ENCODE data around the gene HSPA9.

HSPA9 gene

DNA sequence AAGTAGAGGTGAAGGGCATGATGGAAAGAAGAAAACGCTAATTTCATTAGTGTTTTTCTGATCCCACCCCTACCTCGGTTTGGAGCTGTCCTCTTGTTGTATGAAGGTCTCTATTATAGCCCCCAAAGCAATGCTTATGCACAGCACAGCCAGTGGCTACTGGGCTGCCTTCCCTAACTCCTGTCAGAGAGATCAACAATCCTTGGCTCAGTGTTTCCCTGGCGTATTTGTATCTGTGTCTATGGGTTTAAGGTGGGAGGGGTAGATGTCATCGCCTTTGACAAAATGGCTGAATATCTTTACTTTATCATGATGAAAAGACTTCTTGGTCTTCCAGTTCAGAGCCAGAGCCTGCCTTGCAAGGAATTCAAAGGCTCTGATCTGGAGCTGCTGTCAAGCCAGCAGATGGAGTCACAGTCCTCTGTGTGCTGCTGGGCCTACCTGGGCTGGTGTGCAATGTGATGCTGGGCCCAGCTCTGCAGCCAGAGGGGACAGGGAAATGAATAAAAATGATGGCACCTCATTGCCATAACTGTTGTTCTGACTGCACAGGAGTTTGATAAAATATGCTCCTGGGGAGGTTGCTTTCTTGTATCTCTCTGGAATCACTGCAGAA is 20.1 kb upstream of the HSPA9 start:
- no peak for DNase-seq (ENCODE audit: low spot score)

DNA sequence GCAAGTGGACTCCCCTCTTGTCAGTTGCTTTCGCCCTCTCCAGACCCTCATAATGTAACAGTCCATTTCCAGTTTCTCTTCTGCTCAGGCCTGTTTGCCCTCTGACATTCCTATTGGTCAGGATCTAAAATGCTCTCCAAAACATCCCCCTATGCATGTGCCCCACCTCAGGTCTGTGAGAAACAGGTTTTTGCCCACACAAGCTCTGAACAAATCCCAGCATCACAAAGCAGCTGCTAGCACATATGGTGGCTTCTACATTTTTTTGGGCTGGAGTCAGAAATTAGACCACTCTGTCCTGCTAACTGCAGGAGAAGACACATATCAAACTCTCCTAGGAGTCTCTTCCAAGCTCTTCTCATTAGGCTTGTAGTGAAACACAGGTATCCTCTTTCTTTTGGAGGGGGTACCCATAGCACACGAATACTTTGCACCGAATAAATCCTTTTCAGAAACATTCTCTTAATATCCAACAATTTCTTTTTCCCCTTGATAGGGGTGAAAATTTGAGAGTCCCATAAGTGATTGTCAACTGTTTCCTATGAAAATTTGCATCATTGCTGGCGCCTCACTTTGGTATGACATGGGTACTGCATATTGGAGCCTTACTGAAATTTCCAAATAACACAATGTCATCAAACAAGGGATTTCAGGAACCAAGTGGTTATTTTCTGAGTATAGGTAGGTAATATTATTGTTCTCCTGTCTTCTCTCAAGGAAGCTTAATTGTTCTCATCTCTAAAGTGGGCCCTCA is 19.3 kb upstream of the HSPA9 start:
- no peak for DNase-seq (ENCODE audit: low spot score)

DNA sequence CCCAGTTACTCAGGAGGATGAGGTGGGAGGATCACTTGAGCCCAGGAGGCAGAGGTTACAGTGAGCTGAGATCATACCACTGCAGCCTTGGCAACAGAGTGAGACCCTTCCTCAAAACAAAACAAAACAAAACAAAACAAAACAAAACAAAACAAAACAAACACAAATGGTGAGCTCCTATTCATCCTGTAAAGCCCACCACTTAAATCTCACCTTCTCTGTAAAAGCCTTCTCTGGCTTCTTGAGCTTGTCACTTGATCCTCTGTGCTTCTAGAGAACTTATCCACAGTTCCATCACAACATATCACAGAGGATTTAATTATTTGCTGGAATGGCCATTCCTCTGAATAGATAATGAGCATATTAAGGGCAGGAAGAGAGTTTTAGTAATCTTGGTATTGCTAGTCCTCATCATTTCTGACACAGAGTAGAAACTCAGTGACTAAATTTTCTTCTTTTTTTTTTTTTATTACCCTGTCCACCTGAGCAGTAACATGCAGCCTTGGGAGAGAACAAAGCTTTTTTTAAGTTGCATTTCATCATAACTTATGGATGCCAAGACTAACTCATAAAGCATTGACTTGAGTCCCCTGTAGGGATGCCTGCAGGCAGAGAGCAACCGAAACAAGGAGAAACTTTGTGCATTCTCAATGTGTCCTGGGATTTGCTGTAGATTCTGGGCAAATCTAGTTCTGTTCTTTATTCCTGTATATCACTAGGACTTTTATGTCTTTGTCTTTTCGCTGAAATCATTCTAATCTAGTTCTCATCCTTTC is 13.0 kb upstream of the HSPA9 start:
- no peak for DNase-seq (ENCODE audit: low spot score)

DNA sequence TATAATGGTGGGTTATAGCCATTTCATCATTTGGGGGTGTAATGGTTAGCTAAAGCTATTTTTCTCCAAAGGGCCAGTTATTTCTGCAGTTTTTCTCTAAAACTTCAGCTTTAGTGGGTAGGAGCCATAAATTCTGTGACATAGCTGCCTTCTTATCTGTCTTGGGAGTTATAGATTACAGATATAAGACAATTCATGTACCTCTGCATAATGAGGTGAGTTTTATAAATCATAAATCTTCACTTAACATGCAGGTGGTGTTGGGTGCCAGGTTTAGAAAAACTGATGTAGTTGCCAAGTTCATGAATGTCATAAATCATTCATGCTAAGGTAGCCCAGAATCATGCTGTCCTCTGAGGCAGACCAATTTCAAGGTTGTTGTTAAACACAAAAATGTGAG is 10.0 kb upstream of the HSPA9 start:
- no peak for DNase-seq (ENCODE audit: low spot score)

DNA sequence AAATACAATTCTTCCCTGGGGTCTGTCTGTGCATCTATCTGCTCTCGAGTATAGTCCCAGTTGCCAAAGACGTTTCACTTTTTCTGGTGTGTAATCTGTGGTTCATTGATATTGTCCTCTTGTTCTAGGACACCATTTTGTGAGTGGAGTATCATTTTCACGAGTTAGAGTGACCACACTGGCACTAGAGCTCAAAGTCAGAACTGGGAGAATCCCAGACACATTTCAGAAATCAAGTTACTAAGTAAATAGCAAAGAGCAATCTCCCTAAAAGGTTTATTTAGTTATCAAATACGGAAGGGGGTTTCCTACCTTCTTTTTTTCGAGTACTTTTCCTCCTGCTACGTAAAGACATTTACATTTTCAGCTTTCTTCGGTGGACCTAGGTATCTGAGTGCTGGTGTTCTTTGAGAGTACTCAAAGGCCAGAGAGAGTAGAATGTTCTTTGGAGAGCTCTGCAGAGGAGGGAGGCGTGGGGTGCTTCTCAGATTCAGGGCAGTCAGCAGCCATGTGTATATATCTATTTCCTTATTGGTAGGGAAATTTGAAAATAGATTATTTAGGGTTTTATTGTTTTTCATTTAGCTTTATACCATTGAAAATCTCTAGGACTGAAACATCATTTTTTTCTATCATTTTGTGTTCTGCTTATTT is 8.9 kb upstream of the HSPA9 start:
- no peak for DNase-seq (ENCODE audit: low spot score)

DNA sequence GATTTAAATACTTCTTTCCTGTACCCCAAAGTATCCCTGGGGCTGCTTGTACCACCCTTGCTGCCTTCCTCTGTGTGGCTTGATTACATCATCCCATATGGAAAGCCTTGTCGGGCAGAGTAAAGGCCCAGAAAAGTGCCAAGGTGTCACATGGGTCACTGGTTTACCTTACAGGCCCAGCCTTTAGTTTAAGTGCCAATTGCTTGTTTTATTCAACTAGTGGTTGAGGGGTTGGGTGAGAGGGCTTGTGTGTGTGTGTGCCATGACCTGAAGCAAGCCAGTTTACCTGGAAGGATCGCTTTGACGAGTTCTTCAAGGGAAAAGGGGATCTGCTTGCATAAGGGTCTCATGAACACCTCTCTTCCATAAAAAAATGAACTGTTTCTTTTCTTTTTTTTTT is 7.8 kb upstream of the HSPA9 start:
- DNase-seq (ENCODE audit: low spot score), result no peak

DNA sequence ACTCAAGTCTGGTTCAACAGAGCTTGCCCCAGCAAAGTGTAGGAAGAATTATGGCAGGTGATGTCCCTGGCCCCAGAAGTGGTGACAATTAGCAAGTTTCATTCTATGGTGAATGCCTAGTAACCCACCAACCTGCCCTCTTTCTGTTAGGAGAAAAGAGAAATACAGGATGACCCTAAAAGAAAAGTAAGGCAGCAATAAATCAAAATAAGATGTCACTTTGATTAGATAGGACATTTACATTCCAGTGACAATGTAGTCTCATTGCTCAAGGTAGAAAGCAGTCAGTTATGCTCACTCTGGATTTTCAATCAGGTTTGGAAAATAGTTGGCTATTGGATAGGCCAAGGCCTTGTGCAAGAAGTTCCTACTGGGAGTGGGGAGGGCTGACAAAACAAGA is 5.6 kb upstream of the HSPA9 start:
- DNase-seq (ENCODE audit: low spot score), result no peak

DNA sequence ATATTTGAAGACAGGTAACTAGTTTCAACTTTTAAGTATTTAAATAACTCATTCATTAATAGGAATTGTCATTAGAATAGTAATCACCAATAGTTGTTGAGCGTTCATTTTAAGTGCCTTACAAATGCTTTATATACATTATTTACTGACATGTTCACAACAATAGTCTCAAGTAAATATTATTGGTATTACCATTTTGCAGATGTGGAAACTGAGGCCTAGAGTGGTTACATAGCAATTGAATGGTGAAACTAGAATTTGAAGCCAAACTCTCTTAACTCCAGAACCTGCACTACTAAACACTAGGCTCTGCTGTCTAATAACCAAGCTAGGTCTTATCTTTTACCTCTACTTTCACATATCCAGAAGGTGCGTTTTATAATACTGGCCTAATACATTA is 4.8 kb upstream of the HSPA9 start:
- DNase-seq (ENCODE audit: low spot score), result no peak

DNA sequence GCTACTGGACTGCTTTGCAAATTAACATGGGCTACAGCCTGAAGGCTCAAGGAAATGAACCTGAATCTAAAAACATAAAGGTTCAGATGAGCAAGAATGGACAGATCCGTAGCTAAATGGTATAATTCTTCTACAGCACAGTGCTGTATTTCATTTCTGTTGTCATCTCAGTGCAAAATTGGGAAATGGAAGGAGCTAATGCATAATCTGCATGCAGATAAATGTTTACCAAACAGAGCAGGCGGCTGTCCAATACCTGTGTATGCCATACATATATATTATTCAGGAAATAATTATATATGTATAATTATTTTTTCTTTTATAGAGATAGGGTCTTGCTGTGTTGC is 4.3 kb upstream of the HSPA9 start:
- no peak for DNase-seq (ENCODE audit: low spot score)

DNA sequence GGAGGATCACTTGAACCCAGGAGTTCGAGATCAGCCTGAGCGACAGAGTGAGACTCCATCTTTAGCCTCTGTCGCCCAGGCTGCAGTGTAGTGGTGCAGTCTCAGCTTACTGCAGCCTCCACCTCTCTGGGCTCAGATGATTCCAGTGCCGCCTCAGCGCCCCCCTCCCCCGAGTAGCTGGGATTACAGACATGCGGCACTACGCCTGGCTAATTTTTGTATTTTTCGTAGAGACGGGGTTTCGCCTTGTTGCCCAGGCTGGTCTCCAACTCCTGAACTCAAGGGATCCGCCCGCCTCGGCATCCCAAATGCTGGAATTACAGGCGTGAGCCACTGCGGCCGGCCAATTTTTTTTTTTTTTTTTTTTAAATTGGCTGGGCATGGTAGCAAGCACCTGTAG is 2.3 kb upstream of the HSPA9 start:
- no peak for DNase-seq (ENCODE audit: low spot score)

DNA sequence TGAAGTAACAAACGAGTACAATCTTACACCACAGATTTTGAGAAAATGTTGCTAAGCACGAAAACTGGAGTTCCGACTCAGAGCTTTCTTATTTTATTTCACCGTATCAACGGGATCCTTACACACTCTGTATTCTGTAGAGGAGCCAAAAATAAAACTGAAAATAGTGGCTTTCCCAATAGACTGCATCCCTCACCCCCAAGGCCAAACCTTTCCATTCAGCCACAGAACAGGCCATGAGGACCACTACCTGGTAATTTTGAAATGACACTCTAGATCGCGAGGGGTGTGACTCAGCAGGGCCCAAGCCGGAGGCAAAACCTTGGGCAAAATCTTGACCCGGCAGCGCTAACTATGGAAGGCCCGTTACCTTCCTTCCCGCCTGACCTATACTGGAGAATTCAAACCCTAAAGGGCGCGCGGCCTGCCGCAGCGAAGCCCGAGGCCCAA is 432 bp downstream of the HSPA9 start:
- peak; percentile 60 for DNase-seq (ENCODE audit: low spot score)

DNA sequence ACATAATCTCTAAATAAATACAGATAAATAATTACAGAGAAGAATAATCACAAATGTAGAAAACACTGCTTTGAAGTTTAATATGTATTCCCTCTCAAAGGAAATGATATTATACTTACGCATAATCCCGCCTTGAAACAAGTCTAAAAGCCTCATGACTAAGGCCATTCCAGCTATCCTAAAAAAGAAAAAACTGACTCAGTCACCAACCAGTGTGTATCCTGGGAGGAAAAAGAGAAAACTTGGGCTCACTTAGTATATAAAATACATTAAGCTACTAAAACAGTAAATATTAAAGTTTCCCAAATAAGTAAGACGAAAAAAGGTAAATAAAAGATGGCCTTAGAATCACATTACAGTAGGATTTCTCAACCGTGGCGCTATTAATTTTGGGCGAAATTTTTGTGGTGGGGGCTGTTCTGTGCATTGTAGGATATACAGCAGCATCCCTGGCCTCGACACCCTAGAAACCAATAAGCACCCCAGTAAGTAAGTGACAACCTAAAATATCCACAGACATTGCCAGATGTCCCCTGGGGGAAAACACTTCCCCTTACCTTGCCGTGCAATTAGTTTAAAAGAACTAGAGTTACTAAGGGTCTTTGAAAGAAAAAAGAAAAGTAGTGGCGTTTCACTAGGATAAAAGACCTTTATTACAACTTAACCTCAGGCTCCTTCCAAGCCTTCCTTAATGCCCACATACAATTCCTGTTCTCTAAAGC is 1.1 kb downstream of the HSPA9 start:
- no peak for DNase-seq (ENCODE audit: low spot score)

DNA sequence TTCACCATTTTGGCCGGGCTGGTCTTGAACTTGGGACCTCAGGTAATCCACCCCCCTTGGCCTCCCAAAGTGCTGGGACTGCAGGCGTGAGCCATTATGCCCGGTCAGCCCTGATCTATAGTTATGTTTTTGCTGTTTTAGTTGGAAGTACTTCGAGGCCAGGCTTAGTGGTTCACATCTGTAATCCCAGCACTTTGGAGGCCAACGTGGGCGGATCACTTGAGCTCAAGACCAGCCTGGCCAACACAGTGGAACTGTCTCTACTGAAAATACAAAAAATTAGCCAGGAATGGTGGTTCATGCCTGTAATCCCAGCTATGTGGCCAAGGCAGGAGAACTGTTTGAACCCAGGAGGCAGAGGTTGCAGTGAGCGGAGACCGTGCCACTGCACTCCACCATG is 2.0 kb downstream of the HSPA9 start:
- no peak for DNase-seq (ENCODE audit: low spot score)

DNA sequence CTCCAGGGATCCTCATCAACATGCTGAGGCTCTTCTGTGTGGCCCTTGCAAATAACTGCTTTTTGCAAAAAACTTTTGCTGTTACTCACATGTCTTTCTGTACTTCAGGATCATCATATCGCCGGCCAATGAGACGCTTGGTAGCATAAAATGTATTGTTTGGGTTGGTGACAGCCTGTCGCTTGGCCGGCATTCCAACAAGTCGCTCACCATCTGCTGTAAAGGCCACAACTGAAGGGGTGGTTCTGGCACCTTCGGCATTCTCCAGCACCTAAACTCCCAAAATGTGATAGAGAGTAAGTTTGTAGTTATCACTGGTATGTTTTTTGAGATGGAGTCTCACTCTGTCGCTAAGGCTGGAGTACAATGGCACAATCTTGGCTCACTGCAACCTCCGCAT is 4.3 kb downstream of the HSPA9 start:
- no peak for DNase-seq (ENCODE audit: low spot score)

DNA sequence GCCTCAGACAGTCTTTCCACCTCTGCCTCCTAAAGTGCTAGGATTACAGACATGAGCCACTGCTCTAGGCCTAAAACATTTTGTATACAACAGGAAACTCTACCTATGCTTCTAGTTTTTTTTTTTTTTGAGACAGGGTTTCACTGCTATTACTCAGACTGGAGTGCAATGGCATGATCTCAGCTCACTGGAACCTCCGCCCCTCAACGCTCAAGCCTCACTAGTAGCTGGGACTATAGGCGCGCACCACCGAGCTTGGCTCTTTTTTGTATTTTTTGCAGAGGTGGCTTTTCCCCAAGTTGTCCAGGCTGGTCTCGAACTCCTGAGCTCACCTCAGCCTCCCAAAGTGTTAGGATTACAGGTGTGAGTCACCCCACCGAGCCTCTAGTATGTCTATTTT is 5.4 kb downstream of the HSPA9 start:
- no peak for DNase-seq (ENCODE audit: low spot score)

DNA sequence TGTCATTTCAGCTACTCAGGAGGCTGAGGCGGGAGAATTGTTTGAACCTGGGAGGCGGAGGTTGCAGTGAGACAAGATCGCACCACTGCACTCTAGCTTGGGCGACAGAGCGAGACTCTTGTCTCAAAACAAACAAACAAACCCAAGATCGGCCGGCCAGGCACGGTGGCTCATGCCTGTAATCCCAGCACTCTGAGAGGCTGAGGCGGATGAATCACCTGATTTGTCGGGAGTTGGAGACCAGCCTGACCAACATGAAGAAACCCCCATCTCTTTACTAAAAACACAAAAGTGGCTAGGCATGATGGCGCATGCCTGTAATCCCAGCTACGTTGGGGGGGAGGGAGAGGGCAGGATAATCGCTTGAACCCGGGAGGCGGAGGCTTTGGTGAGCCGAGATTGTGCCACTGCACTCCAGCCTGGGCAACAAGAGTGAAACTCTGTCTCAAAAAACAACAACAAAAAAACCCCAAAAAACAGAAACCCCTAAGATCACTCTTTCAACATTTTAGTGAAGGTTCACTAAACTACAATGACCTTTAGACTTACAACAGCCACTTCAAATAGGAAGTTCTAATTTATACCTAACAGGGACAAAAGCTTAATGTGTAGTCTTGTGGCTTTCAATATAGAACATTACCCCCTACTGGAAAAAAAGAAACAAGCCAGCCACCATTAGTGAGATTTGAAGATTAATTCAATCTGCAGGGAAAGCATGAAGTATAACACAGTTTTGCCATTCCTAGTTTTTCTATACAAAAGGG is 7.0 kb downstream of the HSPA9 start:
- DNase-seq (ENCODE audit: low spot score), result no peak

DNA sequence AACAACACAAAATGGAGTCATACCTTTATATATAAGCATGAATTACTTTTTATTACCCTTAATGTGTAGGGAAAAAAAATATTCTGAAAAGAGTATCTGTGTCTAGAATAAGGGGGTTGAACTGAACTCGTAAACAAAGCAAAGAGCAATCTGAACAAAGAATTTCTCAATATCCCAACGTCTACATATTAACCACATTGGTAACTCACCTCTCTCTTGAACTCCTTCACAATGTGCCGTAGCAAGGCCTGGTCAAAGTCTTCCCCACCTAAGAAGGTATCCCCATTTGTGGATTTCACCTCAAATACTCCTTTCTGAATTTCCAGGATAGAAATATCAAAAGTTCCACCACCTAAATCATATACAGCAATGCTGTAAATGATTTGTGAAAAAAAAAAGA is 8.4 kb downstream of the HSPA9 start:
- DNase-seq (ENCODE audit: low spot score), result no peak

DNA sequence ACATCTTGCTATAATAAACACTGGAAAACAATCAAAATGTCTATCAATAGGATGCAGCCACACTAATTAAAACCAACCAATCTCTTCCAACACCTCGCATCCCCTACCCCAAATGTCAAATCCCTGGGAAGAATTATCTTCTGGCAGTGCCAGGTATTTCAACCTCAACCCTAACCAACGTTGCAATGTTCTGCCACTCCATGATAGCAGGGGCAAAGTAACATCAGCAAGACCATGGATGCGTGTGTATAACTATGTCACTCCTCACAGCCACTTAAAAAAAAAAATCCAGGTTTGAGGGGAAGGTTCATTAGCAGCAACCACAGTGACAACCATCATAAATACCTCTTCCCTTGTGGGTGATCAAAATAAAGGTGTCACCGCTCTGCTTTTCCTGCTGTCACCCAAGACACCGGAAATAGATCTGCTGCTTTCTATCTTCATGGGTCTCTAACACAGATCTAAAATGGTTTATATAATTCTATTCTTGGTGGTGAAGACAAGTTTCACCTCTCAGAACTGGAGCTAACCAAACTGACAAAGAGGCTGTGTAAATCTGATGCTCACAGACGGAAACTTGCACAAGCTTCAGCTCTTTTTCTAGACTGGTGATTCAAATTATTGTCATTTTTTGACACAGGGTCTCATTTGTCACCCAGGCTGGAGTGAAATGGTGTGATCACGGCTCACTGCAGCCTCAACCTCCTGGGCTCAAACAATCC is 9.9 kb downstream of the HSPA9 start:
- no peak for DNase-seq (ENCODE audit: low spot score)

DNA sequence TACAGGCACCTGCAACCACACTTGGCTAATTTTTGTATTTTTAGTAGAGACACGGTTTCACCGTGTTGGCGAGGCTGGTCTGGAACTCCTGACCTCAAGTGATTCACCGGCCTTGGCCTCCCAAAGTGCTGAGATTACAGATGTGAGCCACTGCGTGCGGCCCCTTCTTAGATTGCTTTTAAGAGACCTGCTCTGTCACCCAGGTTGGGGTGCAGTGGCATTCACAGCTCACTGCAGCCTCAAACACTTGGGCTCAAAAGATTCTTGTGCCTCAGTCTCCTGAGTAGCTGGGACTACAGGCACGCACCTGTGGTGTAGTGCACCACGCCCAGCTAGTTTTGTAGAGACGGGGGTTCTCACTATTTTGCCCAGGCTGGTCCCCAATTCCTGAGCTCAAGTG is 11.0 kb downstream of the HSPA9 start:
- no peak for DNase-seq (ENCODE audit: low spot score)

DNA sequence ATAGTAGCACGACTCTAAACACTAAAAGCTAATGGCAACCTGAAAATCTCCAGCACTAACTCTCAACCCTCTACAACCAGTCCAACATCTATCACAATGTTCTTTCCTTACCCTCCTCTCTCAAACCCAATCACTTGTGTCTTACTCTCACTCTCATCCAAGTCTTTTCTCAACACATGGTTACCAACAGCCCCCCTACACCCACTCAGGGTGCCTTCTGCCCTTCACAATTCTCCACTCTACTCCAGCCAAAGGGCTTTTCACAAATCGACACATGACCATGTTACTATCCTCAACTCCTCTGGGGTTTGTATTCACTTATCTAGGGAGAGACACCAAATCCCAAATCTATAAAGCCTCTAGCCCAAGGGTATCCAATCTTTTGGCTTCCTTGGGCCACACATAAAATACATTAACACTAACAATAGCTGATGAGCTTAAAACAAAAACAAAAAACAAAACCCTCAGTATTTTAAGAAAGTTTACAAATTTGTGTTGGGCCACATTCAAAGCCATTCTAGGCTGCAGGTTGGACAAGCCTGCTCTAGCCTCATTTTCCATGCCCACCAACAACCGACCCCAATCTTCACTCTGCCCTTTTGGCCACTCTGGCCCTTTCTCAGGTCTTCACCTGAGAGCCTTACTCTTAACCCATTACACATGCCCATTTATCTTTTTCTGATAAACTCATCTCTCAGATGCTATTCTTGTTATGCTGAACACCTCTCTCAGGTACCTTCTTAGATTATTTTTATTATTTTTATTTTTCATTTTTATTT is 11.7 kb downstream of the HSPA9 start:
- no peak for DNase-seq (ENCODE audit: low spot score)

Data from hematopoietic multipotent progenitor cell treated with erythropoietin and hydrocortisone succinate and interleukin-3 and kit ligand, for 15 days (in vitro differentiated cells).